ENCODE results near the gene TGOLN2. TPM values are rescaled to one million over a fixed set of nuclear protein-coding genes. Genes with fewer than 3 reads are reported as not detected.
"Not testable (repeated sequence)": the region's sequence is repeated elsewhere in the genome, so short reads cannot be mapped to it uniquely, and the experiment has no call there.

Gene TGOLN2
- total and polyA plus RNA-seq, 4 donors, result 56.7 to 114 (median 67.5) TPM

- Histone ChIP-seq H3K4me3 (ENCODE audit: low read depth in 1 of 3, low read length in 3 of 3) (no peak overlapping the region), H3K27me3 (ENCODE audit: control insufficient read depth in 4 of 4, insufficient read depth in 4 of 4, low read length in 3 of 4) (no peaks in the 10 kb centered on the region), H3K9ac (ENCODE audit: low read depth in 1 of 2, low read length in 2 of 2) (no peak overlapping the region), H3K27ac (ENCODE audit: low read depth in 1 of 2, low read length in 2 of 2) (no peak overlapping the region), H3K9me3 (ENCODE audit: control insufficient read depth in 4 of 4, low read length in 3 of 4) (no peaks in the 10 kb centered on the region), H3K36me3 (ENCODE audit: control insufficient read depth in 4 of 4, insufficient read depth in 3 of 4, low read depth in 1 of 4, low read length in 3 of 4) (peaks cover 3 to 10% (median 8%) of the 10 kb centered on the region in 4 donors), H3K4me1 (ENCODE audit: control insufficient read depth in 4 of 4, insufficient read depth in 4 of 4, low read length in 3 of 4) (peaks cover 0 to 7% (median 6%) of the 10 kb centered on the region in 4 donors)
- TF ChIP-seq GABPA (IDR thresholded peaks at IDR 0.05 in 1 of 2, conservative IDR thresholded peaks at IDR 0.05 in 1 of 2), result no peak
- TF ChIP-seq RAD21 (IDR thresholded peaks at IDR 0.05), result no peak
- TF ChIP-seq SP1 (IDR thresholded peaks at IDR 0.05), result no peak
- no peak for TF ChIP-seq HNF4G (IDR thresholded peaks at IDR 0.05)
- TF ChIP-seq HNF4A (conservative IDR thresholded peaks at IDR 0.05), result no peak
- TF ChIP-seq, protein P1, sequence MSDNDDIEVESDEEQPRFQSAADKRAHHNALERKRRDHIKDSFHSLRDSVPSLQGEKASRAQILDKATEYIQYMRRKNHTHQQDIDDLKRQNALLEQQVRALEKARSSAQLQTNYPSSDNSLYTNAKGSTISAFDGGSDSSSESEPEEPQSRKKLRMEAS (IDR thresholded peaks at IDR 0.05), result no peak
- TF ChIP-seq, protein P2, sequence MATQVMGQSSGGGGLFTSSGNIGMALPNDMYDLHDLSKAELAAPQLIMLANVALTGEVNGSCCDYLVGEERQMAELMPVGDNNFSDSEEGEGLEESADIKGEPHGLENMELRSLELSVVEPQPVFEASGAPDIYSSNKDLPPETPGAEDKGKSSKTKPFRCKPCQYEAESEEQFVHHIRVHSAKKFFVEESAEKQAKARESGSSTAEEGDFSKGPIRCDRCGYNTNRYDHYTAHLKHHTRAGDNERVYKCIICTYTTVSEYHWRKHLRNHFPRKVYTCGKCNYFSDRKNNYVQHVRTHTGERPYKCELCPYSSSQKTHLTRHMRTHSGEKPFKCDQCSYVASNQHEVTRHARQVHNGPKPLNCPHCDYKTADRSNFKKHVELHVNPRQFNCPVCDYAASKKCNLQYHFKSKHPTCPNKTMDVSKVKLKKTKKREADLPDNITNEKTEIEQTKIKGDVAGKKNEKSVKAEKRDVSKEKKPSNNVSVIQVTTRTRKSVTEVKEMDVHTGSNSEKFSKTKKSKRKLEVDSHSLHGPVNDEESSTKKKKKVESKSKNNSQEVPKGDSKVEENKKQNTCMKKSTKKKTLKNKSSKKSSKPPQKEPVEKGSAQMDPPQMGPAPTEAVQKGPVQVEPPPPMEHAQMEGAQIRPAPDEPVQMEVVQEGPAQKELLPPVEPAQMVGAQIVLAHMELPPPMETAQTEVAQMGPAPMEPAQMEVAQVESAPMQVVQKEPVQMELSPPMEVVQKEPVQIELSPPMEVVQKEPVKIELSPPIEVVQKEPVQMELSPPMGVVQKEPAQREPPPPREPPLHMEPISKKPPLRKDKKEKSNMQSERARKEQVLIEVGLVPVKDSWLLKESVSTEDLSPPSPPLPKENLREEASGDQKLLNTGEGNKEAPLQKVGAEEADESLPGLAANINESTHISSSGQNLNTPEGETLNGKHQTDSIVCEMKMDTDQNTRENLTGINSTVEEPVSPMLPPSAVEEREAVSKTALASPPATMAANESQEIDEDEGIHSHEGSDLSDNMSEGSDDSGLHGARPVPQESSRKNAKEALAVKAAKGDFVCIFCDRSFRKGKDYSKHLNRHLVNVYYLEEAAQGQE (IDR thresholded peaks at IDR 0.05), result no peak
- no peak for TF ChIP-seq ATF3 (IDR thresholded peaks at IDR 0.05)
- no peak for TF ChIP-seq FOXA2 (IDR thresholded peaks at IDR 0.05)
- TF ChIP-seq FOXA1 (IDR thresholded peaks at IDR 0.05), result no peak
- no peak for TF ChIP-seq ZBTB33 (IDR thresholded peaks at IDR 0.05)
- TF ChIP-seq TAF1 (conservative IDR thresholded peaks at IDR 0.05), result no peak
- no peak for TF ChIP-seq RXRA (IDR thresholded peaks at IDR 0.05)
- TF ChIP-seq EGR1 (IDR thresholded peaks at IDR 0.05; ENCODE audit: low read depth in 2 of 2), result no peak
- TF ChIP-seq NR2F2 (IDR thresholded peaks at IDR 0.05), result no peak
- TF ChIP-seq CTCF (IDR thresholded peaks at IDR 0.05; ENCODE audit: low read depth, low read length, missing input control), result no peak
- TF ChIP-seq YY1 (IDR thresholded peaks at IDR 0.05), result no peak
- no peak for TF ChIP-seq JUND (IDR thresholded peaks at IDR 0.05)
- WGBS, result 93% methylated on average over 5 of the region's 5 CpGs
- DNase-seq (ENCODE audit: low spot score), result no peak
These were observed 39.4 kb upstream of the TGOLN2 start for GRCh38 chr2:85367180-85367579.

GRCh38 chr2:85362653-85363387 is 35.0 kb upstream of the TGOLN2 start:
- not testable (repeated sequence) for H3K27ac ChIP-seq (ENCODE audit: low read depth in 1 of 2, low read length in 2 of 2); H3K27me3 ChIP-seq (ENCODE audit: control insufficient read depth in 4 of 4, insufficient read depth in 4 of 4, low read length in 3 of 4); H3K4me3 ChIP-seq (ENCODE audit: low read depth in 1 of 3, low read length in 3 of 3); H3K9me3 ChIP-seq (ENCODE audit: control insufficient read depth in 4 of 4, low read length in 3 of 4); H3K9ac ChIP-seq (ENCODE audit: low read depth in 1 of 2, low read length in 2 of 2); H3K4me1 ChIP-seq (ENCODE audit: control insufficient read depth in 4 of 4, insufficient read depth in 4 of 4, low read length in 3 of 4); DNase-seq (ENCODE audit: low spot score)
- WGBS, result 97% methylated on average over 5 of the region's 5 CpGs
- peaks cover 3 to 18% (median 9%) of the 10 kb centered on the region in 4 donors for H3K36me3 ChIP-seq (ENCODE audit: control insufficient read depth in 4 of 4, insufficient read depth in 3 of 4, low read depth in 1 of 4, low read length in 3 of 4)
